DND-41 (cell line): Measurements from ENCODE around the gene ZNF688.

Experiments used
- ATAC-seq: fragments of 200-7000 bp; cut with Tn5 transposase; 3 replicates; pipeline ENCODE4 v1.9.1; 2021; ENCODE audit warnings: low read depth; ENCODE audit not compliant: insufficient read depth
- DNase-seq: peaks from one replicate; pipeline ENCODE4 v3.0.0-alpha.2; 2020
- H2AFZ ChIP-seq: 2 replicates; pipeline ENCODE4 v1.6.0; 2012; ENCODE audit warnings: low read depth, low read length
- H3K27ac ChIP-seq: 2 replicates; pipeline ENCODE4 v1.5.1; 2012; ENCODE audit warnings: low read length, inconsistent platforms
- H3K27me3 ChIP-seq: fragments of 200-600 bp; sonication (generic); 2 replicates; pipeline ENCODE4 v1.6.0; 2012; ENCODE audit warnings: low read length, mild to moderate bottlenecking, inconsistent platforms; ENCODE audit not compliant: insufficient read depth, poor library complexity
- H3K36me3 ChIP-seq: 2 replicates; pipeline ENCODE4 v1.5.1; 2012; ENCODE audit warnings: low read length, inconsistent platforms; ENCODE audit not compliant: insufficient read depth
- H3K4me1 ChIP-seq: 2 replicates; pipeline ENCODE4 v1.5.1; 2012; ENCODE audit warnings: mild to moderate bottlenecking, low read length; ENCODE audit not compliant: insufficient read depth
- H3K4me2 ChIP-seq: 2 replicates; pipeline ENCODE4 v1.6.0; 2012; ENCODE audit warnings: mild to moderate bottlenecking, moderate library complexity, low read length, inconsistent platforms; ENCODE audit not compliant: insufficient read depth
- H3K4me3 ChIP-seq, 2 experiments: fragments of 200-600 bp in 1 of 2; shearing (Covaris generic) in 1 of 2; 2 replicates each; pipeline ENCODE4 v1.5.1; 2012 to 2016; ENCODE audit warnings: inconsistent platforms in 2 of 2, low read length in 2 of 2, mild to moderate bottlenecking in 2 of 2, low read depth in 1 of 2, moderate library complexity in 1 of 2
- H3K79me2 ChIP-seq: 2 replicates; pipeline ENCODE4 v1.6.0; 2012; ENCODE audit warnings: low read length, inconsistent platforms; ENCODE audit not compliant: insufficient read depth
- H3K9ac ChIP-seq: 2 replicates; pipeline ENCODE4 v1.6.0; 2012; ENCODE audit warnings: low read depth, mild to moderate bottlenecking, inconsistent platforms, low read length, moderate library complexity
- H3K9me3 ChIP-seq: 2 replicates; pipeline ENCODE4 v1.5.1; 2012; ENCODE audit warnings: low read length, moderate library complexity, mild to moderate bottlenecking, inconsistent platforms; ENCODE audit not compliant: insufficient read depth, severe bottlenecking
- H4K20me1 ChIP-seq: 2 replicates; pipeline ENCODE4 v1.6.0; 2012; ENCODE audit warnings: low read length; ENCODE audit not compliant: insufficient read depth
- CTCF ChIP-seq: IDR thresholded peaks from 2 replicates; pipeline ENCODE4 v1.5.1; 2012; ENCODE audit warnings: borderline replicate concordance, low read length, moderate library complexity, mild to moderate bottlenecking; ENCODE audit not compliant: poor library complexity, severe bottlenecking; ENCODE audit errors: extremely low read depth
- EZH2 ChIP-seq: IDR thresholded peaks from 3 replicates; pipeline ENCODE4 v1.6.1; 2012; ENCODE audit warnings: borderline replicate concordance, low read depth, mild to moderate bottlenecking, moderate library complexity, low read length, inconsistent platforms; ENCODE audit not compliant: severe bottlenecking

ZNF688 gene

GRCh38 chr16:30526137-30526822 is 45.2 kb downstream of the ZNF688 start, which contains the start of gene ZNF768:
ZNF768 (minus strand) TSS chr16:30526566; CDS start chr16:30526413, 153 bp downstream.
- H4K20me1 ChIP-seq: no peaks in the 10 kb centered on the region

GRCh38 chr16:30525844-30526136 is 45.7 kb downstream of the ZNF688 start:
- Histone ChIP-seq H3K4me2 (peak overlapping the region; percentile 84), H3K36me3 (peaks cover 2% of the 10 kb centered on the region; the same call in 1 of the 2 replicates), H3K9me3 (no peaks in the 10 kb centered on the region), H4K20me1 (no peaks in the 10 kb centered on the region), H3K27ac (no peak overlapping the region), H3K79me2 (no peaks in the 10 kb centered on the region), H3K27me3 (no peaks in the 10 kb centered on the region), H3K9ac (peak overlapping the region; percentile 84), H2AFZ (no peak overlapping the region), H3K4me1 (peaks cover 29% of the 10 kb centered on the region), H3K4me3 (peak overlapping the region in 1 of 2 experiments; percentile 80; a peak in 3 of 4 replicates)
- ATAC-seq (no peak), DNase-seq (no peak)
- TF ChIP-seq EZH2 (no peak), CTCF (no peak)

More at GRCh38 chr16:30526137-30526822, 45.2 kb downstream of the ZNF688 start, which contains the start of gene ZNF768:
- no peak for ATAC-seq
- peak within 1 kb of the TSS; percentile 89 for H3K27ac ChIP-seq
- peak within 1 kb of the TSS; percentile 84 for H3K9ac ChIP-seq
- H3K27me3 ChIP-seq: no peaks in the 10 kb centered on the region
- no peaks in the 10 kb centered on the region for H3K9me3 ChIP-seq
- peak within 1 kb of the TSS; percentile 84 for H3K4me2 ChIP-seq
- peak within 1 kb of the TSS; percentile 80 to 82; a peak in 3 of 4 replicates for H3K4me3 ChIP-seq
- TF ChIP-seq EZH2 (no peak), CTCF (no peak)
- peak within 1 kb of the TSS; percentile 78 for H2AFZ ChIP-seq
- DNase-seq: peak; percentile 26
- peaks cover 7% of the 10 kb centered on the region; the same call in 1 of the 2 replicates for H3K36me3 ChIP-seq
- peaks cover 29% of the 10 kb centered on the region for H3K4me1 ChIP-seq
- H3K79me2 ChIP-seq: no peaks in the 10 kb centered on the region

DNA sequence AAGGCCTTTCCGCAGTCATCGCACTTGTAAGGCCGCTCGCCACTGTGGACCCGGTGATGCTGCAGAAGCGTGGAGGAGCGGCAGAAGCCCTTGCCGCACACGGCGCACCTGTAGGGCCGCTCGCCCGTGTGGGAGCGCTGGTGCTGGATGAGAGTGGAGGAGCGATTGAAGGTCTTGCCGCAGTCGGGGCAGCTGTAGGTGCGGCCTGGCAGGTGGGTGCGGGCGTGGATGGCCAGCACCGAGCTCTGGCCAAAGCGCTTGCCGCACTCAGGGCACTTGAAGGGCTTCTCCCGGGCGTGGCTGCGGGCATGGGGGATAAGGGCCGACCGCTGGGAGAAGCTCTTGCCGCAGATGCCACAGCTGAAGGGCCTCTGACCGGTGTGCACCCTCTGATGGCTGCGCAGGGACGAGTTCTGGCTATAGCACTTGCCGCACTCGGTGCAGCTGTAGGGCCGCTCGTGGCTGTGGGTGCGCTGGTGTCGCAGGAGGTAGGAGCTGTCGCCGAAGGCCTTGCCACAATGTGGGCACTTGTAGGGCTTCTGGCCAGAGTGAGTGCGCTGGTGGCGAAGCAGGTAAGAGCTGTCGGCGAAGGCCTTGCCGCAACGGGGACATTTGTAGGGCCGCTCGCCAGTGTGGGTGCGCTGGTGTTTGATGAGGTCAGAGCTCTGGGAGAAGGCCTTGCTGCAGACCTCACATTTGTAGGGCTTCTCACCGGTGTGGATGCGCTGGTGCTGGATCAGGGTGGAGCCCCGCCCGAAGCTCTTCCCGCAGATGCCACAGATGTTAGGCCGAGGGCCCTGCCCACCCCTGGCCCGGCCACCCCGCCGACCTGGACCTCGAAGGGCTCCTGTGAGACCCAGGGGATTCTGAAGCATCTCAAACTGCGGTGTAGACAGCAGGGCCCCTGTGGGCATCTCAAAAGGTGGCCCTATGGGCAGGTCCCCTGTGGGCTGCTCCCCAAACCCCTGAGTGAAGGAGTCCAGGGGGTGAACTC is 46.6 kb downstream of the ZNF688 start:
- H2AFZ ChIP-seq: no peak overlapping the region
- TF ChIP-seq EZH2: no peak
- no peak for TF ChIP-seq CTCF
- H3K36me3 ChIP-seq: no peaks in the 10 kb centered on the region
- H3K27me3 ChIP-seq: no peaks in the 10 kb centered on the region
- no peak for ATAC-seq
- no peaks in the 10 kb centered on the region for H3K79me2 ChIP-seq
- H4K20me1 ChIP-seq: no peaks in the 10 kb centered on the region
- no peaks in the 10 kb centered on the region for H3K9me3 ChIP-seq
- no peak overlapping the region for H3K4me3 ChIP-seq
- no peak overlapping the region for H3K9ac ChIP-seq
- peaks cover 29% of the 10 kb centered on the region for H3K4me1 ChIP-seq
- no peak overlapping the region; the same call in 1 of the 2 replicates for H3K4me2 ChIP-seq
- no peak for DNase-seq
- no peak overlapping the region for H3K27ac ChIP-seq
